Heart right ventricle (tissue), 16 donors: ENCODE measurements around the gene TSPAN9. TPM values are rescaled to one million over a fixed set of nuclear protein-coding genes. Genes with fewer than 3 reads are reported as not detected.

Source experiments
- ATAC-seq, 8 donors: fragments of 200-7000 bp; cut with Tn5 transposase; one replicate each; pipeline ENCODE4 v1.9.1; 2020; ENCODE audit warnings: mild to moderate bottlenecking in 8 of 8, moderate library complexity in 8 of 8, moderate number of reproducible peaks in 1 of 8
- DNase-seq, 2 donors: peaks; one replicate each; pipeline ENCODE4 v3.0.0-alpha.2; 2020
- H3K27ac ChIP-seq, 10 donors: fragments of 200-600 bp; sonication (generic) in 2 of 10; one replicate each; pipeline versions ENCODE4 v1.5.0 to v1.8.0; 2020 to 2022; ENCODE audit warnings: mild to moderate bottlenecking in 3 of 10
- H3K27me3 ChIP-seq, 7 donors: fragments of 200-600 bp; one replicate each; pipeline ENCODE4 v1.8.0; 2021 to 2022; ENCODE audit warnings: mild to moderate bottlenecking in 2 of 7
- H3K36me3 ChIP-seq, 9 donors: fragments of 200-600 bp; sonication (generic) in 1 of 9; one replicate each; pipeline versions ENCODE4 v1.5.0 to v1.8.0; 2020 to 2022; ENCODE audit warnings: mild to moderate bottlenecking in 2 of 9
- H3K4me1 ChIP-seq, 9 donors: fragments of 200-600 bp; sonication (generic) in 1 of 9; one replicate each; pipeline versions ENCODE4 v1.5.0 to v1.8.0; 2020 to 2022; ENCODE audit warnings: mild to moderate bottlenecking in 4 of 9
- H3K4me3 ChIP-seq, 10 donors: fragments of 200-600 bp; sonication (generic) in 2 of 10; one replicate each; pipeline versions ENCODE4 v1.5.0 to v1.8.0; 2020 to 2022; ENCODE audit warnings: mild to moderate bottlenecking in 7 of 10, moderate library complexity in 2 of 10
- H3K9me3 ChIP-seq, 11 donors: fragments of 200-600 bp in 10 of 11; sonication (generic) in 2 of 11; one replicate each; pipeline versions ENCODE4 v1.5.0 to v1.8.0; 2013 to 2022; ENCODE audit warnings: mild to moderate bottlenecking in 2 of 11, control low read depth in 1 of 11, moderate library complexity in 1 of 11
- WGBS, 2 donors: extraction: QIAGEN DNeasy Blood & Tissue Kit; methylation state at CpG; one replicate each; pipeline ENCODE4 v1.1.7; 2013; ENCODE audit warnings: inconsistent platforms in 1 of 2; 5-methylcytosine and 5-hydroxymethylcytosine counted together
- intact Hi-C, 10 donors: fragments of 100-400 bp; cut with DNase I; formaldehyde crosslinking; loops; one replicate each; pipeline versions ENCODE4 v1.11.1 to v1.14.2; 2022
- polyA plus RNA-seq, 2 donors: library from polyadenylated mRNA; stranded (reverse); fragments of 200-250 nt; gene quantifications; one replicate each; pipeline ENCODE4 v1.2.3, GENCODE V29; 2013
- total RNA-seq, 10 donors: library from RNA; stranded (reverse); fragmentation: NEBNext Ultra II Directional in 3 of 10; extraction: Animal tissue kit (Norgen Biotek cat#: 25700) in 3 of 10; gene quantifications; one replicate each; pipeline versions ENCODE4 v1.2.1 to v1.2.4, GENCODE V29; 2021 to 2023
- TF ChIP-seq, protein P1 (sequence below), 9 donors: fragments of 200-600 bp; sonication (generic) in 2 of 9; IDR thresholded peaks; one replicate each; pipeline versions ENCODE4 v1.5.0 to v1.8.0; 2021 to 2022; ENCODE audit warnings: antibody characterized with exemption in 9 of 9, mild to moderate bottlenecking in 5 of 9, moderate library complexity in 1 of 9
- donor health status: Arrhythmogenic right ventricular cardiomyopathy.
- donor health status: ischemic (EF 13 %, LVEDD 7.1; RV severe dilation, severe dysfunction).
- donor health status: healthy with polysubstance abuse.
- donor health status: DM: no; HTN: yes; CAD: no.
- donor health status: DM: no; HTN: no; CAD: no.
- donor health status: ischemic (EF 25% LVEDD 6.9; RV normal size, moderate dysfunction).
- donor health status: ischemic (EF 25% LVEDD 5.7; RV mildly dilated, moderate dysfunction).
- donor health status: healthy.
- donor health status: DM: yes; HTN: yes; CAD: no.
- donor health status: Ischemic cardiomyopathy.
- donor health status: ischemic (EF 35%, LVEDD 5.7; RV mildly dilated, moderate dysfunction).
- donor health status: nonischemic (EF 11% LVEDD 7.7; RV severe dilation, severe dysfunction).
- donor health status: DM: yes; HTN: yes; CAD: no.
- donor health status: PGD.
- donor health status: ischemic (EF 29% LVEDD 5.4; RV normal size, mild dysfunction).
- donor health status: nonischemic (EF 23%, LVEDD 6.1; RV moderate dilation, normal function).

TSPAN9 gene
- total and polyA plus RNA-seq, 12 donors, result 63.0 to 401 (median 251) TPM

DNA sequence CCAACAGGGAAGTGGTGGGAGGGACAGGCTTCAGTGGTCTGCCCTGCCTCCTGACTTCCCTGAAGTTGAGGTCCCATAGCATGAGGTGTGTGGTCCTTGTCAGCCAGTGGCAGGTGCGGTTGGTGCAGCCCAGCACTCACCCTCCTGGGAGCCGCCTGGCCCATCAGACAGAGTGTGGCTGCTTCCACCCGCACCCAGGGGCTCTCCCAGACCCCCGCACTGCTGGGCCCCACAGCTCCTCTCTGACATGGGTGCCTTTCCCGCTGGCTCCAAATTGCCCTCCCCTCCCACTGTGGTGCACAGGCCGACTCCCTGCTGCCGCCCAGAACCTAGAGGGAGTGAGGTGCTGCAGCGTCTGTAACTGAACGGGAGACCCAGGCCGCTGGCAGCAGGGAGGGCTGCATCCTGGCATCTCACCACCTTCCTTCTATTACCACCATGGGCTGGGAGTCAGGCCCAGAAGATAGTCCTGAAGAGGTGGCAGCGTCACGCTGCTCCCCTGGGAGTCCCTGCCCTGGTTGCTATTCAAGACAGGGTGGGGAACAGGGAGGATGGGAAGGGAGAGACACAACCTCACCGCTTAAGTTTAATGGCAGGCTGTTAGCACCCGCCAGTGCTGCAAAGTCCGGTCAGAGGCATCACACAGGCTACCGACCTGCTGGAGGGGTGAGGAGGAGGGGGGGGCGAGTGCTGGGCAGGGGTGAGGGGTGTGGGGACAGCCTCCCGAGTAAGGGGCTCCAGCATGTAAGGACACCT lies 233.3 kb downstream of the TSPAN9 start:
- TF ChIP-seq, protein P1, sequence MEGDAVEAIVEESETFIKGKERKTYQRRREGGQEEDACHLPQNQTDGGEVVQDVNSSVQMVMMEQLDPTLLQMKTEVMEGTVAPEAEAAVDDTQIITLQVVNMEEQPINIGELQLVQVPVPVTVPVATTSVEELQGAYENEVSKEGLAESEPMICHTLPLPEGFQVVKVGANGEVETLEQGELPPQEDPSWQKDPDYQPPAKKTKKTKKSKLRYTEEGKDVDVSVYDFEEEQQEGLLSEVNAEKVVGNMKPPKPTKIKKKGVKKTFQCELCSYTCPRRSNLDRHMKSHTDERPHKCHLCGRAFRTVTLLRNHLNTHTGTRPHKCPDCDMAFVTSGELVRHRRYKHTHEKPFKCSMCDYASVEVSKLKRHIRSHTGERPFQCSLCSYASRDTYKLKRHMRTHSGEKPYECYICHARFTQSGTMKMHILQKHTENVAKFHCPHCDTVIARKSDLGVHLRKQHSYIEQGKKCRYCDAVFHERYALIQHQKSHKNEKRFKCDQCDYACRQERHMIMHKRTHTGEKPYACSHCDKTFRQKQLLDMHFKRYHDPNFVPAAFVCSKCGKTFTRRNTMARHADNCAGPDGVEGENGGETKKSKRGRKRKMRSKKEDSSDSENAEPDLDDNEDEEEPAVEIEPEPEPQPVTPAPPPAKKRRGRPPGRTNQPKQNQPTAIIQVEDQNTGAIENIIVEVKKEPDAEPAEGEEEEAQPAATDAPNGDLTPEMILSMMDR (IDR thresholded peaks at IDR 0.05), result no peak
- Histone ChIP-seq H3K27ac (no peak overlapping the region), H3K9me3 (no peaks in the 10 kb centered on the region), H3K36me3 (no peaks in the 10 kb centered on the region), H3K4me3 (no peak overlapping the region), H3K4me1 (peaks cover 7 to 38% (median 23%) of the 10 kb centered on the region in 9 donors), H3K27me3 (peaks cover 0 to 10% (median 0%) of the 10 kb centered on the region in 7 donors)
- ATAC-seq (no peak), DNase-seq (no peak)
- WGBS, 2 donors, result 93 to 94% methylated on average over 18 of the region's 18 CpGs
- intact Hi-C loops, result loop anchor here in 2 of 10 donors (10.0 kb wide), 2 partner anchors 354 to 374 kb away; no protein-coding TSS in a partner anchor

DNA sequence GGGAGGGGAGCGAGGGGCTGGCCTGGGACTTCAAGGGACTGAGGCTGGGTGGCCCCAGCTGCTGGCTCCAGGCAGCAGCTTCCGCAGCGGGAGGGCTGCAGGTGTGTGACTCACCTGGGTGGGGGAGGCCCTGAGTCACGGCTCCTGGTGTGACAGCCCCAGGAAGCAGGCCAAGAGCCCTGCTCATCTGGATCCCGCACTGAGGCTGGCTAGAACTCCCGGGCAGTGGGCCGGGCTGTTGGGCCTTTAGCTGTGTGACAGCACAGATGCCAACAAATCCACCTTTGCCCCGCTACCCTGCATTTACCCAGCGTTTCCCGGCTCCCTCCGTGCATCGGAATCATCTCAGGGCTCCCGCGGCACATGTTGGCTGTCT lies 233.8 kb downstream of the TSPAN9 start:
- Histone ChIP-seq H3K4me1 (peaks cover 10 to 42% (median 26%) of the 10 kb centered on the region in 9 donors), H3K36me3 (no peaks in the 10 kb centered on the region), H3K4me3 (no peak overlapping the region), H3K9me3 (no peaks in the 10 kb centered on the region), H3K27me3 (peaks cover 0 to 10% (median 0%) of the 10 kb centered on the region in 7 donors), H3K27ac (no peak overlapping the region)
- TF ChIP-seq, protein P1 (IDR thresholded peaks at IDR 0.05), result no peak
- 93 to 95% methylated on average over 14 of the region's 14 CpGs for WGBS, 2 donors
- intact Hi-C loops, result loop anchor here in 2 of 10 donors (10.0 kb wide), 2 partner anchors 354 to 374 kb away; no protein-coding TSS in a partner anchor
- no peak for DNase-seq
- ATAC-seq, result no peak

DNA sequence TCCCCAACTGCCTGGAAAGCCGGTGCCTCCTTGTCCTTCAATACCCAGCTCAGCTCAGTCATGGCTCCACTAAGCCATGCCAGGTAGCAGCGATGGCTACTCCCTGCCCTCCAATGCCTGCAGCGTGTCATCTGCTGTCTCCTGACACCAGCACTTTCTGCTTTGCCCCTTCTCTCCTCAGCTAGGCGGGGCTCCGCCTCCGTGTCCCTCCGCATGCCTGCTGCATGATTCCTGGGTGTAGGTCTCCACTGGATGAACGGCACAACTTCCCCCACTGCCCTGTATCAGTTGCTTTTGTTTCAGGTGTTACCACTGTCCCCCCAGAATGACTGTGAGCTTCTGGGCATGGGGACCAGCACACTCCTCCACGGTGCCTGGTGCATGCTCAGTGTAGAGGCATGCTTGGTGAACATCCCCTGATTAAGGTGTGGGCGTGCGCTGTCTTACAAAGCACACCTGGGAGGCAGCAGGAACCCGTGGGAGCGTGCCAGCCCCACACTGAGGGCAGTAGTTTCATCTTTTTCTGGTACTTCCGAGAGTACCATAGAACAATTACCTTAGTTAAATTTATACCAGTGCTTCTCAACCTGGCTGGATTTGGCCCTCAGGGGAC lies 234.4 kb downstream of the TSPAN9 start:
- no peak overlapping the region for H3K27ac ChIP-seq
- H3K4me1 ChIP-seq, result peaks cover 10 to 42% (median 26%) of the 10 kb centered on the region in 9 donors
- H3K27me3 ChIP-seq, result peaks cover 0 to 10% (median 0%) of the 10 kb centered on the region in 7 donors
- H3K36me3 ChIP-seq, result no peaks in the 10 kb centered on the region
- 90 to 91% methylated on average over 14 of the region's 14 CpGs for WGBS, 2 donors
- intact Hi-C loops, result loop anchor here in 2 of 10 donors (10.0 kb wide), 2 partner anchors 353 to 373 kb away; no protein-coding TSS in a partner anchor
- no peak for ATAC-seq
- TF ChIP-seq, protein P1 (IDR thresholded peaks at IDR 0.05), result no peak
- no peak for DNase-seq
- H3K4me3 ChIP-seq, result no peak overlapping the region
- no peaks in the 10 kb centered on the region for H3K9me3 ChIP-seq

DNA sequence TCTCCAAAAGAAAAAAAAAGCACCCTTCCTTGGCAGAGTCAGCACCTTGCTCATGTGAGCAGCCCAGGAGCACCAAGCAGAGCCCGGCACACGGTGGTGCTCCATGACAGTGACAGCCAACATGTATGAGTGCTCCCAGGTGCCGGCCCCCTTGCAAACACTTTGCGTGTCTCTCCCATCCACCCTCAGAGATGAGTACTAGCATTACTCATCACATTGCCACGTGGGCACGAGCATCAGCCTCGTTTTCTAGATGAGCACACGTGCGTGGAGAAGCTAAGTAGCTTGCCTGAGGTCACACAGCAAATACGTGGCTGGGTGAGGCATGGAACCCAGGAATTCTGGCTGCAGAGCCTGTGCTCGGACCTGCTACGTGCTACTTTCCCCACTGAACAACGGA lies 235.9 kb downstream of the TSPAN9 start:
- Histone ChIP-seq H3K4me3 (no peak overlapping the region), H3K9me3 (no peaks in the 10 kb centered on the region), H3K36me3 (no peaks in the 10 kb centered on the region), H3K4me1 (peaks cover 10 to 42% (median 26%) of the 10 kb centered on the region in 9 donors), H3K27ac (no peak overlapping the region), H3K27me3 (peaks cover 0 to 5% (median 0%) of the 10 kb centered on the region in 7 donors)
- WGBS, 2 donors, result 79 to 86% methylated on average over 13 of the region's 13 CpGs
- TF ChIP-seq, protein P1 (IDR thresholded peaks at IDR 0.05), result no peak
- no peak for DNase-seq
- intact Hi-C loops, result loop anchor here in 2 of 10 donors (10.0 kb wide), 2 partner anchors 352 to 372 kb away; no protein-coding TSS in a partner anchor
- ATAC-seq, result no peak
